Activated T-cell treated with anti-CD3 and anti-CD28 coated beads, Interleukin-2, amount 50 U/mL, for 72 hours (primary cell): ENCODE measurements around the gene PPP1R14B. TPM values are rescaled to one million over a fixed set of nuclear protein-coding genes. Genes with fewer than 3 reads are reported as not detected.
A peak's percentile ranks its signal among the peaks of the same experiment; 100 is the strongest.

Source experiments
- ATAC-seq, 2 donors: fragments of 150-1000 bp; cut with Tn5 transposase; replicated peaks in 1 of 2; 2 replicates each; pipeline ENCODE4 v1.10.0; 2021; ENCODE audit warnings: moderate library complexity in 2 of 2, mild to moderate bottlenecking in 1 of 2
- DNase-seq, 2 donors: peaks; one replicate each; pipeline ENCODE4 v3.0.0; 2021 to 2022; ENCODE audit warnings: mixed read lengths in 1 of 2
- H3K27ac Mint-ChIP-seq: one replicate; pipeline ENCODE4 v1.8.0; 2022; ENCODE audit warnings: mild to moderate bottlenecking, moderate library complexity, mixed read lengths
- H3K27me3 Mint-ChIP-seq: one replicate; pipeline ENCODE4 v1.8.0; 2022; ENCODE audit warnings: low read depth, mixed read lengths
- H3K36me3 Mint-ChIP-seq, 2 donors: one replicate each; pipeline ENCODE4 v1.8.0; 2022; ENCODE audit warnings: mixed read lengths in 2 of 2, mild to moderate bottlenecking in 1 of 2; ENCODE audit not compliant: insufficient read depth in 2 of 2
- H3K4me1 Mint-ChIP-seq: one replicate; pipeline ENCODE4 v1.8.0; 2022; ENCODE audit warnings: low read depth, mixed read lengths
- H3K4me3 Mint-ChIP-seq, 2 donors: one replicate each; pipeline ENCODE4 v1.8.0; 2022; ENCODE audit warnings: mild to moderate bottlenecking in 2 of 2, mixed read lengths in 2 of 2, moderate library complexity in 2 of 2
- H3K9me3 Mint-ChIP-seq, 2 donors: one replicate each; pipeline ENCODE4 v1.8.0; 2022; ENCODE audit warnings: mixed read lengths in 2 of 2
- total RNA-seq, 2 donors: library from RNA; stranded (reverse); gene quantifications; one replicate each; pipeline ENCODE4 v1.2.3, GENCODE V29; 2022

The PPP1R14B gene
- total RNA-seq, 2 donors from 2014 or later: 121 to 149 TPM

DNA sequence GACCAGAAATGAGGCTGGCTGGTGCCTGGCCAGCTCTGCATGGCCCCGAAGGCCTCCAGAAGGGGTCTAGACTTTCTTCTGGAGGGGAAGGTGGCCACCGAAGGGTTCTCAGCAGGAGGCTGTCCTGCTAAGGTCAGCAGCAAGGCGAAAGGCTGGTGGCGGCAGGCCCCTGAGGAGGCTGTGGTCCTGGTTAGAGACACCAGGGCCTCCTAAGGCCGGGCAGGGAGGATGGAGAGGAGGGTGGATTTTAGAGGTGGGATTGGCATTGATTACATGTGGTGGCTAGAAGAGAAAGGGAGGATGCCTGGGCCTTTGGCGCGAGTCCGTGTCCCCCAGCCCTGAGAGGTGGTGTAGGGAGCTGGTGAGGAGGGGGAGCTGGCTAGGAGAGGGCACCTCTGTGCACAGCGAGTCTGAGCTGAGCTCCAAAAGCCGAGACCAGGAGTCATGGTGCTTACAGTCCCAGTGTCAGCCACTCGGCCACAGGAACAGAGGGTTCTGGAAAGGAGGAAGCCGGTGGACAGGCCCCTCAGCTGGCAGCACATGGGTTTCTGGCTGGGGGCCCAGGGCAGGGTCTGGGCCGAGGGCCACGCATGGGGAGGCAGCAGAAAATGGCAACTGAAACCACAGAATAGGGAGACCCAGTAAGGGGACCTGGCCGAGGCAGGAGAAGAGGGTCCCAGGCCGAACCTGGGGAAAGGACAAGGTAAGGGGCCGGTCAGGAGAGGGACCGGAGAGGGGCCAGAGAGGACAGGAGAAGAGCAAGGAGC lies 37.8 kb downstream of the PPP1R14B start:
- Mint-ChIP-seq H3K27me3 (no peaks in the 10 kb centered on the region), H3K36me3 (peaks cover 11 to 28% of the 10 kb centered on the region in 2 donors), H3K4me3 (peak overlapping the region; percentile 94 to 97), H3K9me3 (no peaks in the 10 kb centered on the region), H3K4me1 (peaks cover 67% of the 10 kb centered on the region), H3K27ac (peak overlapping the region; percentile 81)
- ATAC-seq: no peak
- no peak for DNase-seq

DNA sequence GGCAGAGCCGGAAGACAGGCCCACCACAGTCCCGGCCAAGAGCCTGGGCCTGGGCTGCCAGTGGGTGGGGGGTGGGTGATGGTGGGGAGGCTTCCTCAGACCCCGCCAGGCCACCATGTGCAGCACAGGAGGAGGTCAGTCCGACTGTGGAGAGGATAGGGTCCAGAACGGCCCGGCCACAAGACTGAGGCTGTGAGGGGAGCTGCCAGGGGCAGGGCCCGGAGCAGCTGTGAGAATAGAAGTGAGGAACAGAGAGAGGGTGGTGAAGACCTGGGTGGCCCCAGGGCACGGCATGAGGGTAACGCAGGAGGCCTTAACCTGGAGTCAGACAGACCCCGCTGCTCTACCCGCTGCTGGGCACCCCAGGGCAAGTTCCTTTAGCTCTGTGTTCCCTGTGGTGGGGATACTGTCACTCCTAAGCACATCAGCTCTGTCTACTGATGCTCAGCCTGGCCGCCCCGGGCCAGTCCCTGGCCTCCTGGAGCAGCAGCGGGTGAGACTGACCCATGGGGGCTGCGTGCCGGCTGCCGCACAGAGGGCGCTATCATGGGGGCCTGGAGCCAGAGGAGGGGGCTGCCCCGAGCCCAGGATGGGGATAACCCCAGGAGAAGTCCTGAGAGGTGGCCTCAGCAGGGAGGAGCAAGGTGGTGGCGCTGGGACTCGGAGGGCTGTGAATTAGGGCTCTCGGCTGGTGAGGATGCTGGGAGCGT lies 38.5 kb downstream of the PPP1R14B start:
- Mint-ChIP-seq H3K9me3 (no peaks in the 10 kb centered on the region), H3K27ac (peak overlapping the region; percentile 97), H3K27me3 (no peaks in the 10 kb centered on the region), H3K36me3 (peaks cover 12 to 33% of the 10 kb centered on the region in 2 donors), H3K4me1 (peaks cover 70% of the 10 kb centered on the region), H3K4me3 (peak overlapping the region; percentile 94 to 97)
- no peak for ATAC-seq
- DNase-seq: no peak

DNA sequence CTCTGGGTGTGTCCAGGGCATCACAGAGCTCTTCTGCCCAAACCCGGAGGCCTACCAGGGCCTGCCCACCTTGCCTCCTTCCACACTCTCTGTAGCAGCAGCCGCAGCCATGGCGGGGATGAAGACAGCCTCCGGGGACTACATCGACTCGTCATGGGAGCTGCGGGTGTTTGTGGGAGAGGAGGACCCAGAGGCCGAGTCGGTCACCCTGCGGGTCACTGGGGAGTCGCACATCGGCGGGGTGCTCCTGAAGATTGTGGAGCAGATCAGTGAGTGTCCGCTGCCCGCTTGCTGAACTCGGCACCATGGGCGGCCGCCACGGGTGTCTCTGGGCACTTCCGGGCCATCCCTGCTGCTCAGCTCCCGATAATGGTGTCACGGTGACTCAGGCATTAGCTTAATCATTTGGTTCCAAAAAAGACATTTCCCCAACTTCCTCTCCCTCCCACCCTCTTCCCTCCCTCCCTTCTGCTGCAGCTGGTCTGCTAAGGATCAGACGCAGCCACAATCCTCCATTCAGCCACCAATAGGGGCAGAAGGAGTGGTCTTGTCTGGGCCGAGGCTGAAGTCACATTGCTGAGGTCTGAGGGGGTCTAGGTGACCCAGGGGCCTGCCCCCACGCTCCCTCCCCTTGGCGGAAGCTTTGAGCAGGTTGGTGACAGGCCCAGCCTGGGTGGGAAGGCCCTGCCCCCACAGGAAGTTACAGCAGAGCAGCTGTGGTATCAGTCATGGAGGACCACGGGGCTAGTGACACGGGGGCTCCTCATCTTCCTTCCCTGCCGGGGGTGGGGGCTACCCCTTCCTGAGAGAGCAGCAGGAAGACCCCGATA lies 39.3 kb downstream of the PPP1R14B start:
- Mint-ChIP-seq H3K36me3 (peaks cover 13 to 35% of the 10 kb centered on the region in 2 donors), H3K27me3 (no peaks in the 10 kb centered on the region), H3K27ac (peak overlapping the region; percentile 97), H3K4me1 (peaks cover 65% of the 10 kb centered on the region), H3K4me3 (peak overlapping the region; percentile 94 to 97), H3K9me3 (no peaks in the 10 kb centered on the region)
- DNase-seq (peak; percentile 86 to 88), ATAC-seq (peak; percentile 83)

DNA sequence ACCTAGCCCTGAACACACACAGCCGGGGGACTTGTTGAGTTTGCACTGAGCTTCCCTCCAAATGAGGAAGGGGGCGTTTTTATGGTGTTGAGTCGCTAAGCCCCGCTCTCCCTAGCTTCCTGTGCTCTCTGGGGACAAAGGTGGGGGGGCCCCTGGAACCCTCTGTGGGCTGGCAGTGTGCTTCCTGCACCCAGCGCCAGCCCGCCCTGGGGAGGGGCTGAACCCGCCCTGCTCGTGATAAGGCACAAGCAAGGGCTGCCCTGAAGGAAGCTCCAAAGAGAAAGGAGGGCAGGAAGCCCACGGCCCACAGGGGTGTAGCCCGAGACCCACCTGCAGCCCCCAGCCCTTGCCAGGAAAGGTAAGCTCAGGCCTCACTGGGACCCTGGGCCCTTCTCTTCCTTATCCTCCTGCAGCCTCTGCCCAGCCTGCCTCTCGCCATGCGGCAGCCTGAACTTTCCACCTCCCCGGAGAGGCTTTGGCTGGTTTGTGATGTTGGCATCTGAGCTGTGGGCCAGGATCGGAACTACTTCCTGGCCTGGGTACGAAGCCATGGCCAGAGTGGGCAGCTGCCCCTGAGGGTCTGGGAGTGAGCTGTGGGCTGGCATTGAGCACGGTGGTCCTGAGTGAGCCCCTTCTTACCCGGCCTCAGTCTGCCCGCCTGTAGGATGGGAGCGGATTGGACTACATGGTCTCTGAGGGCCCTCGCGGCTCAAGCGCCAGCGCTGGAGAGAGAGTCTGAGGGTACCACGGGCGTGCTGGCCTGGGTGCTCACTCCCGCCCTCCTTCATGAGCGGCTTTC lies 40.1 kb downstream of the PPP1R14B start, which contains the start of gene FERMT3:
TSS of gene FERMT3 (plus strand) at position 265 of the 799 bp plus-strand sequence. CDS start 644 bp downstream, outside the sequence.
- Mint-ChIP-seq H3K4me1 (peaks cover 56% of the 10 kb centered on the region), H3K27me3 (no peaks in the 10 kb centered on the region), H3K9me3 (no peaks in the 10 kb centered on the region), H3K4me3 (peak within 1 kb of the TSS; percentile 94 to 97), H3K27ac (peak within 1 kb of the TSS; percentile 97), H3K36me3 (peaks cover 13 to 32% of the 10 kb centered on the region in 2 donors)
- DNase-seq (peak; percentile 73 to 80), ATAC-seq (peak; percentile 36 to 52)

DNA sequence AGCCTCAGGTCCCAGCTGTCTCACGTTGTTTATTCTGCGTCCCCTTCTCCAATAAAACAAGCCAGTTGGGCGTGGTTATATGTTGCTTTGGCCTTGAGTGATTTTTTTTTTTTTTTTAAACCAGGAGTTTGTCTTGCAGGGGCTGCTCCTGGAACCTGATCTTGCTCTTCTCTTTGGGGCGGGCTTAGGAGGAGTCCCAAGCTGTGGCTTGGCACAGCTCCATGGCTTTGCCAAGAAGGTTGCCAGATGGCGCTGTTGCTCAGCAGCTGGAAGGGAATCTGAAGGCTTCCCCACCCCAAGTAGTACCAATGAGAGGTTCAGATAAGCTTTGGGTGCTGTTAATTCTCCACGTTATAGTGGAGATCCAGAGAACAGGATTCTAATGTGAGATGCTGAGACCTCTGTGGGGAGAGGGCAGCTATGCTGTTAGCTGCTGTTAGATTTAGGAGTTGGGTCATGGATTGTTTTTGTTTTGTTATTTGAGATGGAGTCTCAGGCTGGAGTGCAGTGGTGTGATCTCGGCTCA lies 42.2 kb downstream of the PPP1R14B start:
- Mint-ChIP-seq H3K9me3 (no peaks in the 10 kb centered on the region), H3K4me1 (peaks cover 47% of the 10 kb centered on the region), H3K36me3 (peaks cover 18 to 35% of the 10 kb centered on the region in 2 donors), H3K27me3 (no peaks in the 10 kb centered on the region), H3K27ac (peak overlapping the region; percentile 93), H3K4me3 (peak overlapping the region; percentile 42 to 66)
- ATAC-seq: peak; percentile 27 to 31
- DNase-seq: peak; percentile 79 to 82

DNA sequence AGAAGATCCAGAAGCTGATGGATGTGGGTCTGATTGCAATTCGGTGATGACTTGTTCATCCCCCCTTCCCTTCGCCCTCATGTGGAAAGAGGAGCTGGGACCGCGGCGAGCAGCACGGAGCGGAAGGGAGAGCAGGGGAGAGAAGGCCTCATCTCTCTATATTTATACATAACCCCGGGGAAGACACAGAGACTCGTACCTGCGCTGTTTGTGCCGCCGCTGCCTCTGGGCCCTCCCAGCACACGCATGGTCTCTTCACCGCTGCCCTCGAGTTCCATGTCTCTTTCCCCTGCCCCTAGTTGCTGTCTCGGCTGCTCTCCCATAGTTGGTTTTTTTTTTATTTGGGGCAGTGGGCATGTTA lies 42.7 kb downstream of the PPP1R14B start:
- Mint-ChIP-seq H3K4me3 (no peak overlapping the region), H3K27ac (peak overlapping the region; percentile 93), H3K27me3 (no peaks in the 10 kb centered on the region), H3K4me1 (peaks cover 46% of the 10 kb centered on the region), H3K36me3 (peaks cover 15 to 35% of the 10 kb centered on the region in 2 donors), H3K9me3 (no peaks in the 10 kb centered on the region)
- ATAC-seq: no peak
- no peak for DNase-seq

DNA sequence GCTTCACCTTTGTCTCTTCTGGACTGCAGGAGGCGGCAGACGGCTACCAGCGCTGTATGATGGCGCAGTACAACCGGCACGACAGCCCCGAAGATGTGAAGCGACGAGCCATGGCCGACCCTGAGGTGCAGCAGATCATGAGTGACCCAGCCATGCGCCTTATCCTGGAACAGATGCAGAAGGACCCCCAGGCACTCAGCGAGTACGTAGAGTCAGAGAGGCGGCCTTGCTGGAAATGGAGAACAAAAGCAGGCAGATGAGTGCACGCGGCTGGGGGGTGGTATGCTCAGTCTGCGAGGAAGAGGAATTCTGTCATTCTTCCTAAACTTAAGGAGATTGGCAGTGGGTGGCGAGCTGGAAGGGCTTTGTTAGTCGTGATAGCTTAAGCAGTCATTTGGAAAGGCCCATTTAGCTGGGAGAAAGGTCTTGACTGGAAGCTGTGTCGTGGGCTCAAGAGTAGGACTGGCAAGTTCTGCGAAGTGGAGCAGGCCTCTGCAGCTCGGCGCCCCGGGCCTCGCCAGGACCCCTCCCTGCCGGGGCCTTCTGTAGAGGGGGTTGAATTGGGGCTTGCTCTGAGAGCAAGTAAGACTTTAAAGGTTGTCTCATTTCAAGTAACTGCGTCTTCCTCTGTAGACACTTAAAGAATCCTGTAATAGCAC lies 43.2 kb downstream of the PPP1R14B start:
- Mint-ChIP-seq H3K36me3 (peaks cover 14 to 34% of the 10 kb centered on the region in 2 donors), H3K4me3 (no peak overlapping the region), H3K9me3 (no peaks in the 10 kb centered on the region), H3K27ac (no peak overlapping the region), H3K27me3 (no peaks in the 10 kb centered on the region), H3K4me1 (peaks cover 41% of the 10 kb centered on the region)
- no peak for DNase-seq
- ATAC-seq: no peak

DNA sequence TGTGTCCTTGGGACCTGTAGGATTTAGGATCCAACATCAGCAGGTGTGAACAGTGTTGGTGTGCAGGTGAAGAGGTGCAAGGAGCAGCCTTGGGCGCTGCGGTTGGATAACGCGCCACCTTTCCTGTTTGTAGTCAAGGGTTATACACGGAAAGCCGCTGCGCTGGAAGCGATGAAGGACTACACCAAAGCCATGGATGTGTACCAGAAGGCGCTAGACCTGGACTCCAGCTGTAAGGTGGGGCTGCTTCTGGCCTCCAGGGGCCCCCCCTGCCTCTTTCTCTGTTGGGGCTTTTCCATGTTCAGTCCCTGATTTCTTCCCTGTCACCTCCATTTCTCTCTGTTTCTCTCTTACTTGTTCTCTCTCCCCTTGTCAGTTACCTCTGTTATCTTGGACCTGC lies 43.8 kb downstream of the PPP1R14B start:
- no peak for ATAC-seq
- H3K36me3 Mint-ChIP-seq: peaks cover 14 to 34% of the 10 kb centered on the region in 2 donors
- no peak overlapping the region for H3K4me3 Mint-ChIP-seq
- DNase-seq: no peak
- no peaks in the 10 kb centered on the region for H3K9me3 Mint-ChIP-seq
- H3K27me3 Mint-ChIP-seq: no peaks in the 10 kb centered on the region
- H3K4me1 Mint-ChIP-seq: peaks cover 35% of the 10 kb centered on the region
- no peak overlapping the region for H3K27ac Mint-ChIP-seq

DNA sequence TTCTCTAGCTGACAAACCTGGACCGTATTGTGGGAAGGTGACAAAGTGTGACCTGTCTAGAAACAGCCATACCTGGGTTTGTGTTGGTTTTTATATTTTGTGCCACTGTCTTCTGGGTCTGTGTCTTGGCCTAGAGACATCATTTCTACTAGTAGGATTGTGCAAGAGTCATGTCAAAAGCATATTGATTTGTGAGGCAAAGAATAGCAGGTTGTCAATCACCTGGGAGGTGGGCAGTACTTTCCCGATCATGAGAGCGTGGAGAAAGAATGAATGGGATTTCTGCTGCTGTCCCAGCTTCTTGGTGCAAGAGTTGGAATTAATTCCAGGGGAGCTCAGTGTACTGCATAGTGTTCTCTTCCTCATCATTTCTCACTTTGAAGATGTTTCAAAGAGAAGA lies 45.2 kb downstream of the PPP1R14B start:
- no peaks in the 10 kb centered on the region for H3K27me3 Mint-ChIP-seq
- peaks cover 14 to 38% of the 10 kb centered on the region in 2 donors for H3K36me3 Mint-ChIP-seq

DNA sequence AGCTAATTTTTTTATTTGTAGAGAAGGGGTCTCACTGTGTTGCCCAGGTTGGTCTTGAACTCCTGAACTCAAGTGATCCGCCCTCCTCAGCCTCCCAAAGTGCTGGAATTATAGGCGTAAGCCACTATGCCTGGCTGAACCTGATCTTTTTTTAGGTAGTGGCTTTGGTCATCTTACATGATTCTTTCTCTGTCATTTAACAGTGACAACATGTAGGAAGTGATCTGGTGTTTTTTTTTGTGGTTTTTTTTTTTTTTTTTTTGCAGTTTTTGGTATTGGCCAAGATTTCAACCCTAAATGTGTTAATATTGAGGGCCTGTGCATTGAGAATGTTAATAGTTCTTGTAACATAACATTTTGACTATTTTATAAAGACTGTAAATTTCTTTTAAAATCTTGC lies 48.2 kb downstream of the PPP1R14B start:
- no peak overlapping the region for H3K27ac Mint-ChIP-seq
- DNase-seq (no peak), ATAC-seq (no peak)
- H3K4me1 Mint-ChIP-seq: peaks cover 3% of the 10 kb centered on the region
- no peaks in the 10 kb centered on the region for H3K9me3 Mint-ChIP-seq
- no peaks in the 10 kb centered on the region for H3K27me3 Mint-ChIP-seq
- H3K36me3 Mint-ChIP-seq: peaks cover 20 to 46% of the 10 kb centered on the region in 2 donors
- no peak overlapping the region for H3K4me3 Mint-ChIP-seq

More for the DNA sequence above, 45.2 kb downstream of the PPP1R14B start:
- Mint-ChIP-seq H3K9me3 (no peaks in the 10 kb centered on the region), H3K4me3 (no peak overlapping the region), H3K27ac (peak overlapping the region; percentile 13), H3K4me1 (peaks cover 31% of the 10 kb centered on the region)
- DNase-seq: no peak
- no peak for ATAC-seq

DNA sequence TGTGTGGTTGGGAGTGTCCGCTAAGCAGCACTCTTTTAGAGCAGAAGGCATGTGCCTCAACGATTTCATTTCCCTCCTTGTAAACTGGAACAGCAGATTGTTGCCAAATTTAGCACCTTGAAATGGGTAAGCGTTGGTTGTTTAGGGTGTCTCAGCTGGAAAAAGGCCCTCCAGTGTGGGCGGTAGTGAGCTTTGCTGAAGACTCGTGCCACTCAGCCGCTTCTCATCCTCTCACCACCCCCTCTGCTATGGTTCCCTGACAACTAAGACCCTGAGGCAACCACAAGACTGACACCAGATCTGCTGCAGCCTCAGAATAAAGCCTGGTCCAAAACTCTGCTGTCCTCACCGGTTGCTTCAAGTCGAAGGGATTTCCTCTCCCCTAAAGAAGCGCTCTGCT lies 50.1 kb downstream of the PPP1R14B start:
- no peaks in the 10 kb centered on the region for H3K27me3 Mint-ChIP-seq
- no peaks in the 10 kb centered on the region for H3K9me3 Mint-ChIP-seq
- H3K27ac Mint-ChIP-seq: no peak overlapping the region
- peaks cover 19 to 46% of the 10 kb centered on the region in 2 donors for H3K36me3 Mint-ChIP-seq
- ATAC-seq: no peak
- DNase-seq: no peak
- H3K4me3 Mint-ChIP-seq: no peak overlapping the region
- peaks cover 7% of the 10 kb centered on the region for H3K4me1 Mint-ChIP-seq
